GM12878 (cell line): Measurements from ENCODE around the gene CAMKK1. TPM values are rescaled to one million over a fixed set of nuclear protein-coding genes. Genes with fewer than 3 reads are reported as not detected.

Experiments used
- ATAC-seq: fragments of 200-7000 bp; cut with Tn5 transposase; 3 replicates; pipeline ENCODE4 v1.9.1; 2020; ENCODE audit warnings: mild to moderate bottlenecking, moderate library complexity
- BruUV-seq: library from RNA; stranded (reverse); fragments of 400-500 nt; replicated peaks from 2 replicates; lab custom pipeline; 2021; lab: Mats Ljungman, UMichigan
- CTCF ChIA-PET: fragments of 300-600 bp; sonication (Branson Sonifier 250); formaldehyde crosslinking; extraction: SDS; loops from one replicate; lab custom pipeline; 2021; ENCODE audit warnings: inconsistent platforms; lab: Yijun Ruan, JAX
- POLR2A ChIA-PET: fragments of 350-600 bp; formaldehyde crosslinking; extraction: SDS; loops from one replicate; lab custom pipeline; 2021; ENCODE audit warnings: inconsistent platforms; lab: Charles Lee
- RAD21 ChIA-PET: fragments of 300-600 bp; sonication (Branson Sonifier 250); formaldehyde crosslinking; loops from one replicate; lab custom pipeline; 2023; ENCODE audit warnings: antibody characterized with exemption; ENCODE audit not compliant: unreplicated experiment; lab: Charles Lee
- SMC1A ChIA-PET: fragments of 300-600 bp; sonication (Branson Sonifier 250); formaldehyde crosslinking; loops from one replicate; lab custom pipeline; 2023; ENCODE audit not compliant: unreplicated experiment, uncharacterized antibody; lab: Charles Lee
- DNase-seq: peaks from one replicate; pipeline ENCODE4 v3.0.0-alpha.2; 2011; ENCODE audit warnings: low read depth, low spot score
- FAIRE-seq: peaks from 3 replicates; lab custom pipeline; 2011; peaks lifted over from hg19 to GRCh38; lab: Jason Lieb, UNC
- H2AFZ ChIP-seq: 2 replicates; pipeline ENCODE4 v1.6.0; 2011; ENCODE audit warnings: low read depth, low read length, control low read depth; ENCODE audit not compliant: control insufficient read depth
- H3K27ac ChIP-seq: 2 replicates; pipeline ENCODE4 v1.5.1; 2011; ENCODE audit warnings: control low read depth; ENCODE audit not compliant: control insufficient read depth, insufficient read depth
- H3K27me3 ChIP-seq, 2 experiments: replicated peaks in 1 of 2; 2 replicates each; pipeline versions ENCODE4 v1.6.0 to v1.6.1; 2011; ENCODE audit warnings: low read length in 1 of 2; ENCODE audit not compliant: control insufficient read depth in 2 of 2, insufficient read depth in 2 of 2
- H3K36me3 ChIP-seq, 2 experiments: 2 replicates each; pipeline ENCODE4 v1.5.1; 2011; ENCODE audit warnings: low read length in 1 of 2; ENCODE audit not compliant: control insufficient read depth in 2 of 2, insufficient read depth in 2 of 2
- H3K4me1 ChIP-seq: 2 replicates; pipeline ENCODE4 v1.6.1; 2011; ENCODE audit warnings: mild to moderate bottlenecking, low read length, moderate library complexity, mixed read lengths; ENCODE audit not compliant: control insufficient read depth, insufficient read depth
- H3K4me2 ChIP-seq: 2 replicates; pipeline ENCODE4 v1.6.0; 2011; ENCODE audit warnings: control low read depth; ENCODE audit not compliant: control insufficient read depth, insufficient read depth
- H3K4me3 ChIP-seq: fragments of 200-600 bp; sonication (generic); 2 replicates; pipeline ENCODE4 v1.5.1; 2016
- H3K79me2 ChIP-seq: 2 replicates; pipeline ENCODE4 v1.6.0; 2011; ENCODE audit warnings: low read length; ENCODE audit not compliant: control insufficient read depth, insufficient read depth
- H3K9ac ChIP-seq: 2 replicates; pipeline ENCODE4 v1.8.0; 2011; ENCODE audit warnings: low read length, control low read depth, mixed read lengths; ENCODE audit not compliant: control insufficient read depth, insufficient read depth
- H3K9me3 ChIP-seq: replicated peaks from 3 replicates; pipeline ENCODE4 v1.5.1; 2011; ENCODE audit warnings: mild to moderate bottlenecking, low read length; ENCODE audit not compliant: control insufficient read depth, insufficient read depth
- H4K20me1 ChIP-seq: 2 replicates; pipeline ENCODE4 v1.6.0; 2011; ENCODE audit not compliant: control insufficient read depth, insufficient read depth
- BRCA1 ChIP-seq: IDR thresholded peaks from 2 replicates; pipeline ENCODE4 v1.6.1; 2011; ENCODE audit warnings: low read depth, low read length, improper control_type of control experiment
- EGR1 ChIP-seq, 2 experiments: IDR thresholded peaks; 1 replicate in 1 of 2; 2 replicates in 1 of 2; pipeline ENCODE4 v1.6.1; 2011 to 2012; ENCODE audit warnings: low read depth in 2 of 2, low read length in 2 of 2, borderline replicate concordance in 1 of 2, mild to moderate bottlenecking in 1 of 2, moderate library complexity in 1 of 2
- HSF1 ChIP-seq: fragments of 150-350 bp; IDR thresholded peaks from 2 replicates; pipeline ENCODE4 v1.6.1; 2014; ENCODE audit warnings: mild to moderate bottlenecking, low read depth, low read length
- IRF3 ChIP-seq: fragments of 450-650 bp; IDR thresholded peaks from 2 replicates; pipeline ENCODE4 v1.6.1; 2014; ENCODE audit warnings: mild to moderate bottlenecking
- PML ChIP-seq: IDR thresholded peaks from 2 replicates; pipeline ENCODE4 v1.6.1; 2012; ENCODE audit warnings: low read length, inconsistent platforms
- SUPT20H ChIP-seq: IDR thresholded peaks from 2 replicates; pipeline ENCODE4 v1.6.1; 2011; ENCODE audit warnings: low read depth, mild to moderate bottlenecking, low read length, moderate library complexity, borderline replicate concordance; ENCODE audit not compliant: control insufficient read depth
- WGBS: methylation state at CpG from one replicate; pipeline ENCODE4 v1.1.6; 2016; ENCODE audit warnings: low lambda C conversion rate; ENCODE audit not compliant: insufficient replicate concordance, insufficient coverage; ENCODE audit errors: missing lambda C conversion rate; 5-methylcytosine and 5-hydroxymethylcytosine counted together
- in situ Hi-C: fragments of 300-500 bp; cut with MboI; formaldehyde crosslinking; loops from 9 replicates; pipeline ENCODE4 v1.14.3; 2018; ENCODE audit warnings: mixed read lengths
- intact Hi-C: fragments of 100-400 bp; cut with micrococcal nuclease; formaldehyde crosslinking; loops from one replicate; pipeline ENCODE4 v1.14.2; 2022; ENCODE audit not compliant: unreplicated experiment
- polyA plus RNA-seq, 11 experiments: library from polyadenylated mRNA; depleted of rRNA in 4 of 11; unstranded in 6 of 11; stranded (reverse) in 5 of 11; fragments of >200 nt; fragmentation: Nextera tagmentation in 4 of 11; fragmentation: Illumina TruSeq in 1 of 11; extraction: Ambion mirVana in 4 of 11; extraction: Trizol in 1 of 11; gene quantifications; 1 replicate in 1 of 11; 2 replicates in 10 of 11; pipeline versions ENCODE4 v1.2.1 to v1.2.3, GENCODE V29; 2011 to 2016; ENCODE audit warnings: inconsistent platforms in 2 of 11, missing spikeins in 2 of 11, low read depth in 1 of 11
- total RNA-seq, 4 experiments: library from RNA; depleted of rRNA in 3 of 4; stranded (reverse); fragments of >200 nt in 3 of 4; fragmentation: Illumina TruSeq in 1 of 4; extraction: Trizol in 1 of 4; gene quantifications; 2 replicates each; pipeline versions ENCODE4 v1.2.1 to v1.2.3, GENCODE V29; 2013 to 2021

CAMKK1 gene
- total and polyA plus RNA-seq, 10 of the 15 experiments (the other 5 are each of a cell fraction or from before 2014, with no cell fraction given): 0.06 to 0.84 (median 0.37) TPM

- Histone ChIP-seq H2AFZ (no peak overlapping the region), H3K9ac (no peak overlapping the region), H3K27ac (no peak overlapping the region), H4K20me1 (no peaks in the 10 kb centered on the region), H3K9me3 (no peaks in the 10 kb centered on the region), H3K4me1 (no peaks in the 10 kb centered on the region; the same call in 1 of the 2 replicates), H3K4me2 (no peak overlapping the region), H3K36me3 (no peaks in the 10 kb centered on the region), H3K4me3 (no peak overlapping the region), H3K27me3 (no peaks in the 10 kb centered on the region), H3K79me2 (no peaks in the 10 kb centered on the region)
- in situ Hi-C loops (no loop called here), intact Hi-C loops (no loop called here)
- DNase-seq (no peak), FAIRE-seq (no peak), ATAC-seq (no peak)
- ChIA-PET SMC1A (no interaction called here), CTCF (interaction anchor here (1.4 kb wide), 1 partner anchor 30 kb away, joined by 3 read pairs; no protein-coding TSS in a partner anchor), RAD21 (no interaction called here), POLR2A (no interaction called here)
- WGBS: 63% methylated on average over 12 of the region's 12 CpGs
- no peak for TF ChIP-seq BRCA1
- TF ChIP-seq SUPT20H: no peak
- TF ChIP-seq HSF1: no peak
- TF ChIP-seq IRF3: no peak
- no peak for TF ChIP-seq EGR1 (IDR thresholded peaks at IDR 0.05; ENCODE audit: borderline replicate concordance in 1 of 2, low read depth in 2 of 2, low read length in 2 of 2)
- no peak for TF ChIP-seq PML
- BruUV-seq: no TSS peak
Observed at GRCh38 chr17:3884188-3884587, 8.7 kb downstream of the CAMKK1 start.
